Measurements from ENCODE around the gene ZDHHC18.

DNA sequence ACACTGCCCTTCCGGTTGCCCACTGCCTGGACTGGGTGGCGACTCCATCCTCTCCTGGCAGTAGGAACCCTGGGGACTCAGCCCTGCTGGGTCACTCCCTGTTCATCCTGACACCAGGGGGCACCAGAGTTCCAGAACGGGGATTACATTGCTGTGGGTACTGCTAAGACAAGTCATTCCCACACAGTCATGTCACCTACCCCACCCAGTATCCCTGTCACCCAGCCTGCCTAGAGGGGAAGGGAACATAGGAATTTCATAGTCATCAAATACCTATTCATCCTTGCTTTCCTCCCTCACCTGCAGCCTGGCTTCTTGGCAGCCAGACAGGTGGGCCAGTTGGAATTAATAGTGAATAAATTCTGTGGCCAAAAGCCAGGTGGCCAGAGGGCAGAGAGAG is 26.7 kb downstream of the ZDHHC18 start:
- TF ChIP-seq, protein P1, sequence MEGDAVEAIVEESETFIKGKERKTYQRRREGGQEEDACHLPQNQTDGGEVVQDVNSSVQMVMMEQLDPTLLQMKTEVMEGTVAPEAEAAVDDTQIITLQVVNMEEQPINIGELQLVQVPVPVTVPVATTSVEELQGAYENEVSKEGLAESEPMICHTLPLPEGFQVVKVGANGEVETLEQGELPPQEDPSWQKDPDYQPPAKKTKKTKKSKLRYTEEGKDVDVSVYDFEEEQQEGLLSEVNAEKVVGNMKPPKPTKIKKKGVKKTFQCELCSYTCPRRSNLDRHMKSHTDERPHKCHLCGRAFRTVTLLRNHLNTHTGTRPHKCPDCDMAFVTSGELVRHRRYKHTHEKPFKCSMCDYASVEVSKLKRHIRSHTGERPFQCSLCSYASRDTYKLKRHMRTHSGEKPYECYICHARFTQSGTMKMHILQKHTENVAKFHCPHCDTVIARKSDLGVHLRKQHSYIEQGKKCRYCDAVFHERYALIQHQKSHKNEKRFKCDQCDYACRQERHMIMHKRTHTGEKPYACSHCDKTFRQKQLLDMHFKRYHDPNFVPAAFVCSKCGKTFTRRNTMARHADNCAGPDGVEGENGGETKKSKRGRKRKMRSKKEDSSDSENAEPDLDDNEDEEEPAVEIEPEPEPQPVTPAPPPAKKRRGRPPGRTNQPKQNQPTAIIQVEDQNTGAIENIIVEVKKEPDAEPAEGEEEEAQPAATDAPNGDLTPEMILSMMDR (IDR thresholded peaks at IDR 0.05) = peak in 1 of 3 donors; percentile 40
- no peak for TF ChIP-seq POLR2A (IDR thresholded peaks at IDR 0.05)

Data from lower leg skin (tissue), 3 donors.